HG03571 (cell line): ENCODE results near the gene PPM1H.
"Not testable (repeated sequence)": the region's sequence is repeated elsewhere in the genome, so short reads cannot be mapped to it uniquely, and the experiment has no call there.

ENCODE experiments used
- ATAC-seq: cut with Tn5 transposase; IDR thresholded peaks from one replicate; pipeline ENCODE4 v1.9.1; 2021; ENCODE audit not compliant: unreplicated experiment

The PPM1H gene

DNA sequence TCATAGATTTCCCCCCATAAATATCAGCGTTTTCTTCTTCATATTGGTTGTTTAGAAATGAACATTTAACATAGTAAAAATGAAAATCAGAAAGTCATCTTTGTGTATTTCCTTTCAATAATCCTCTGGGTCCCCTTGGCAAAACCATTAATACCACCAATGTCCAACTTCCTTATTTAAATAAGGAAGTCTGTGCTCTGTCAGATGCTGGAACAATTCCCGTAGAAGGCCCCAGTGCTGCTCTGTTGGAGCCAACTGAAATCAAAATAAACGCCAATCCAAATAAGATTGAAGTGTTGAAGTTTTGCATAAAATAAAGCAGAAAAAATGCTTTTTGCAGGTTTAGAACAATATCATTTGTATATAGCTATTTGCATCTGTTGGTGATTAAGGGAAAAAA lies 93.1 kb downstream of the PPM1H start:
- ATAC-seq, result no peak

DNA sequence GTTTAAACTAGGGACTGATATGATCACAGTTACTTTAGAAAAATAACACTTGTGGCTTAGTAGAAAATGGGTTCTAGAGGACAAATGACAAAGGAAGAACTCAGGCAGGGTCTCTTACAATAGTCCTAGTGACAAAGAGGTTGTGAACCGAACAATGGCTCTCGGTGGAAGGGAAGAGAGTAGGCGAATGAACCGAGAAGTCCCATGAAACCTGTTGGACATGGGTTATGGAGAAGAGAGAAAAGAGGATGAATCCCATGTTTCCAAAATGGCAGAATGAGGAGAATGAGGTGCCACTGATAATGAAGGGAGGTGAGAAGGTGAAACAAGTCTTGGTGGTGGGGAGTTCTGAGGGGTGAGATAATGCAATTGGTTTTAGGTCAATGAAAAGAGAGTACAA lies 94.1 kb downstream of the PPM1H start:
- ATAC-seq, result no peak

DNA sequence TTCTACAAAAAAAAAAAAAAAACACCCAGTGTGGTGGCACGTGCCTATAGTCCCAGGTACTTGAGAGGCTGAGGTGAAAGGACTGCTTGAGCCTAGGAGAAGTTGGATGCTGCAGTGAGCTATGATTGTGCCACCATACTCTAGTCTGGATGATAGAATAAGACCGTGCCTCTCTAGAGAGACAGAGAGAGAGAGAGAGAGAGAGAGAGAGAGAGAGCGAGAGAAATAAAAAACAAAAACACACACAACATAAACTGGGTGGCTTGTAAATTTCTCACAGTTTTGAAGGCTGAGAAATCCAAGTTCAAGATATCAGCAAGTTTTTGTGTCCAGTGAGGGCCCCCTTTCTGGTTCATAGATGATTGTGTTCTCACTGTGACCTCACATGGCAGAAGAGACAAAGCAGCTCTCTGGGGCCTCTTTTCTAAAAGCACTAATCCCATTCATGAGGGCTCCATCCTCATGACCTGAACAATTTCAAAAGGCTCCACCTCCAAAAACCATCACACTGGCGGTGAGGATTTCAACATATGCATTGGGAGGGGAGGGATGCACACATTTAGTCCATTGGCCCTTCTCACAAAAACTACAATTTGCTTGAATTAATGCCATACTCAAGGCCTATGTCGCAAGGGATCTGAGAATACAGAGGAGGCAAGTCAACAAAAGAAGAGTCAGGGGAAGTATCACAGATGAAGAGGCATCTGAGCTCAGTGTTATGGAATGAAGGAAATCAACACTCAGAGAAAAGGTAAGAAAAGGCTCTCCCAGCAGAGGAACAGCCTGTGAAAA lies 94.9 kb downstream of the PPM1H start:
- ATAC-seq, result no peak

DNA sequence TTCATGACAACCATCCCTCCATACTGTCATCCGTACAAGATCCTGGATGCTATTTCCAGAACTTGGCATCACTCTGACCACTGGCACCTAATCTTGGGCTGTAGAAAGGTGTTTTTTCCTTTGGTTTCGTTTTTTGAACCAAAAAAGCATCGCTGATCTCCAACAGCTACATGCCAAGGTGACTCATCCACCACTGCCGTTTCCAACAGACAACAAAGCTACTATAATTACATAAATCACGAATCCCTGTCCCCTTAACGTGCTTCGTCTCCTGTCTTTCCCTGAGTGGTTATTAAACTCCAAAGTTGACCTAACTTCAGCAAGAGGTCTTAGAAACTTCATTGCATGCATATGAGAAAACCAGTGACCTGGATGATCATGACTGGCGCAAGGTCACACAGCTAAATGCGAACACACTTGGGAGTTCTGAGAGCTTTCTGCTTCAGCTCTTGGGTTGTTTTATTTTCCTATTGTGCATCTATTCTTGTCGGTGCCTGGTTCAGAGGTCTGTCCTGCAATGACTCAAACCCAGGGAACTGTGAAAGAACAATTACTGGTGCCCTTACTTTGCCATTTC lies 99.9 kb downstream of the PPM1H start:
- ATAC-seq, result peak; percentile 63

DNA sequence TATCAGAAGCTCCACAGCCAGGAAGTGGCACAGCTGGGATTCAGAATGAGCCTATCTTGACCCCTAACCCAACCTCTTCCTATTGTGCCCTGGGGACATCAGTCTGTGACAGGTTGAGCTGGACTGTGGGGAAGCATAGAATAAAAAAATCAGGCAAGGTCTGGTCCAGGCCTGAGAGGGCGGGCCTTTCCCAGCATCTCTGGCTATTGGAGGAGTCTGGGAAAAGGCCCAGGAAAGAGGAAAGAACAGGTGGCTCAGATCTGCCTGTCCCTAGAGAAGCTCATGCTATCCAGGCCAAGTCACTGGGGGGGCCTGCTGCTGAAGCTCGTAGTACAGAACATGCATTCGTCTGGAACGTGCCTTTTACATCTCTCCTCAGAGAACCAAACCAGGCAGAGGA lies 100.5 kb downstream of the PPM1H start:
- ATAC-seq, result no peak

DNA sequence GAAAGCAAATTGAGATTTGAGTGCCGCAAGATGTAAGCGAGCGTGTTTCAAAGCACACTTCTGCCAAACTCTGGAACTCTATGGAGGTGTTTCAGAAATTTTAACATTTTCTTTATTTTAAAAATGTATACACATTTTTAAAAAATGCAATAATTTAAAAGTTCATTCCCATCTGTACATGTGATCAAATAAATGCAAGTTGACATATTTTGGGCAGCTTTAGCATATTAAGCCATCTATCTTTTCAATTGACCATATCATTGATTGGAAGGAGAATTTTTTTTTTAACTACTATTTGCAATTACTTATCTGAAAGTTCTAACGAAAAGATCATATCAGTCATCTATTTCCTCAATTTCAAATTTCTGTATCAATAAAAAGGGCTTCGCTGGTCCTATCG lies 101.3 kb downstream of the PPM1H start:
- no peak for ATAC-seq

DNA sequence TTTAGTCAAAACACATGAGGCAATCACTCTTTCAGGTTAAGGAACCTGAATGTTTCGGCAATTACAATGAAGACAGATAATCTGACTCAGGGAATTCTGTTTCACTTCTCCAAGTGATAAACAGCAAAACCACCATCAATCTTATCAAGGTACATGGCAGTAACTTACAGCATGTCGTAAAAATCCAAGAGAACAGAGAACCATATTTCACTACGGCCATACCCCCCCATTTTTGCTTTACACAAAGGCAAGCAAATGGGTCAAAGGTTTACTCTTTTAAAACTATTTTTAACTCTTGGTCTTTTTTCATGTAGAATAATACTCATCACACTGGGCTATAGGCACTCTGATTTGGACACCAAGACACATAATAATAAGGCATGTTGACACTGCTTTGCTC lies 102.4 kb downstream of the PPM1H start:
- no peak for ATAC-seq

DNA sequence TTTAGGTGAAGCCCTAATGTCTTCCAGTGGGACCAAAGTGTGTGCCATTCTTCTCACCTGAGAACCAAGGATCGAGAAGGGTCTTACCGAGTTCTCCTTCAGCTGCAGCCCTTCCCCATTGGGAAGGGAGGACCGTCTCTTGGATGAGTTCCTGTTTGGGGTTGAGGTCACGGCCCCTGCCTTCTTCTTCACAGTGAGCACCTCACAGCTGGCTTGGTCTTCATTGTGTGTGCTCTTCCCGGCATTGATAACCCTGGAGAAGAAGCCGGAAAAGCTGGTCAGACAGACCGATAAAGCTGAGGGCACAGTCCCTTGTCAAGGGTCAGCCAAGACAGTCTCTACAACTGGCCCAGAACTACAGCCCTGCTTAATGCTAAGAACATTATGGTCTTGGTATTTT lies 102.9 kb downstream of the PPM1H start:
- no peak for ATAC-seq

DNA sequence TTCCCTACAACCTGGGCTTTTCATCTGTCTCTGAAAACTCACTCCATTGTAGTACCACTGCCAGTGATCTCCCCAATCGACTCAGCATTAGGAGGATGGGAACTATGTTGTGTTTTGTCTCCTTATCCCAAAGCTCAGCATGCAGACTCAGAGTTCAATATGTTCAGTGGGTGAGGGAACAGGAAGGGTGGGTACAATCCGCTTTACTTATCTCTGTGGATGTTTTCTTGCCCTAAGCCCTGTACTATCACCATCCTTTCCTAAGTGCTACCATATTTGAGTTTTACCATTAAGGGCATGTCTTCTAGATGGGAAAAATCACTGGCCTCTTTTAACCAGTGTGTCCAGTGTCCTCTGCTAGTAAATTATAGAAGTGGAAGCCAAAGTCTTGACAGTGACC lies 107.1 kb downstream of the PPM1H start:
- no peak for ATAC-seq

DNA sequence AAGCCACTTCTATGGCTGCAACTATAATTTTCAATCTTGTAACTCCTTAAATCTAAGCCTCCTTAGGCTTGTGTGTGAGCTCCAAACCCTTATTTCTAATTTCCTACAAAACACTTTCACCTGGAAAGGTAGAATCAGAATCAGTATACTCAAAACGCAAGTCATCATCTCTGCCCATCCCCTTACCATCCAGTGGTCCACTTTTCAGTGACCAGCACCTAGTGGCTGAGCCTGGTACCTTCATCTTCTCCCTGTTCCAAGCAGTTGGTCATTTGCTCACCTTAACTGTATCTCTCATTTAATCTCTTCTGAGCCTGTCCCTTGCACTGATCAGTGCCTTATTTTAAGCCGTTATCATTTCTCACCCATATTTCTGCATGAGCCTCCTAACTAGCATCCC lies 107.9 kb downstream of the PPM1H start:
- ATAC-seq, result no peak

DNA sequence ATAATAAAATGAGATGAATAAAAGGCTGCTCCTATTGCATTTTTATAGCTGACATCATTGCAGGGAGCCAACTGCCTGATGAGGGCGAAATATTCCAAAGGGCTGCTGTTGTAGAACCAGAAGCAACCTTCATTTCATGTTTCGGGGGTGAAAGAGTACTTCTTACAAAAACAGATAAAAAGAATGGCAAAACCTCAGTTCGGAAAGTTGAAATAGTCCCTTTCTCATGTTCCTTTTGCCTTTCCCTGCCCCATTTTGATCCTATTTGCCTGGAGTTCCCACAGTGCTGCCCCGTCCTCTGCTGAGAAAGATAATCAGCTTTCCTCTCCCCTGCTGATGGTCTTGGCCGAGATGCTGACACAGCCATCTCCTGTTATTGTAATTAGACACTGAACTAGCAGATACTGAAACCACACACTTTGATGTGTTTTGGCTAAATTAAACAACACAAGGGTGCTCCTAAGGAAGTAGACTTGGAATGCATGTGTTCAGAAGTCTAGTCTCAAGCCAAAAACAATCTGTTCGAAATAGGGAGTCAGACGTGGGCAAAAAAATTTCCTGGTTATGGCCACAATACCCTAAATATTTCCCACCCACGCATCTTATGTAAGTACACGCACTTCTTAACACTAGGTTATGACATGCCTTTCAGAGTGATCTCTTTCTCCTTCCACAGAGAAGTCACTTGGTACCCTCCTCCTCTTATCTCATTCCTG lies 117.2 kb downstream of the PPM1H start:
- ATAC-seq, result no peak

DNA sequence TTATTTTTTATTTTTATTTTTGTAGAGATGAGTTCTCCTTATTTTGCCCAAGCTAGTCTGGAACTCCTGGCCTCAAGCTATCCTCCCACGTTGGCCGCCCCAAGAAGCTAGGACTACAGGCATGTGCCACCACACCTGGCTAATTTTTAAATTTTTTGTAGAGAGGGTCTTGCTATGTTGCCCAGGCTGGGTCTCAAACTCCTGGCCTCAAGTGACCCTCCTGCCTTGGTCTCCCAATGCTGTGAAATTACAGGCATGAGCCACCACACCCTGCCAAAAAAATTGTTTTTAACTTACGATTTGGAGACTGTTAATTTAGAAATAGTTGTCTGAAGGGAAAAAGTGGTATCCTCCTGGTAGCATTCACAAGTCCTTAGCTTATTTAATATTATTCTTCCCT lies 120.7 kb downstream of the PPM1H start:
- ATAC-seq, result no peak

DNA sequence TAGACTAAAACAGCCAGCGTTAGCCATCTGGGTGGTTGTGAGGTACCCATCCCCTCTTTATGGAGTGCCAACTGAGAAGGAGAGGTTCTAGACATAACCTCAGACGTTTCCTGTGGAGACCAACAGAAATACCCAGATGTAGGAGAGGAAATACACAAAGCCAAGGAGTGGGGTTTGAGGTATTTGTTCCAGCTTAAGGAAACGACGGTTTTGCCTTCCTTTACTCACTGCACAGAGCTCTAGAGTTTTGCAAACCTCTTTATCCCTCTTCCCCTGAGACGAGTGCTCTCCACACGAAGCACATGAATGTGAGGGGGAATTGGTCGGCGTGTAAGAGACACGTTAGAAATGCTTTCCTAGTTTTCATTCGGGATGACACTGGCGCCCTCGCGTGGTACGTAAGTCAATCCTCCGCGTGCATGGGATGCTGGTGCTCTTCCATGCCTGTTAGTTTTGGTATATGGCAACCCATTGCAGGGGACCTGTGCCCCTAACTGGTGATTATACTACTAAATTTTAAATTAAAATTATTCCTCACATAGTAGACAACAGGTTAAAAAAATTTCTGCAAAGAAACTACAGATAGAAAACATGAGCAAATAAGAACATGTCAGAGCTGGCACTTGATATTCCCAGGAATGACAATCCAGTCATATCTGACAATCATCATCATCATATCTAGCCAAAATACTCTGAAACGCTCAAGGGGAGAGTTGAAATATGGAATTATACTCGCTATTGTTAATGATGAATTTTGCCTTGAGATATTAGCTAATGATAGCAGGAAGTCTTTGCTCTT lies 121.7 kb downstream of the PPM1H start:
- ATAC-seq, result no peak

DNA sequence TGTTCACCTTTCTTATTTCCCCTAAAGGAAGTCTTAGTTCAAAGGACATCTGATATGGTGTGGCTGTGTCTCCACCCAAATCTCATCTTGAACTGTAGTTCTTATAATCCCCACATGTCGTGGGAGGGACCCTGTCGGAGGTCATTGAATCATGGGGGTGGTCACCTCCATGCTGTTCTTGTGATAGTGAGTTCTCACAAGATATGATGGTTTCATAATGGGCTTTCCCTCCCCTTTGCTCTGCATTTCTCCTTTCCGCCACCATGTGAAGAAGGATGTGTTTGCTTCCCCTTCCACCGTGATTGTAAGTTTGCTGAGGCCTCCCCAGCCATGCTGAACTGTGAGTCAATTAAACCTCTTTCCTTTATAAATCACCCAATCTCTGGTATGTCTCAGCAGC lies 123.5 kb downstream of the PPM1H start:
- ATAC-seq, result not testable (repeated sequence)

DNA sequence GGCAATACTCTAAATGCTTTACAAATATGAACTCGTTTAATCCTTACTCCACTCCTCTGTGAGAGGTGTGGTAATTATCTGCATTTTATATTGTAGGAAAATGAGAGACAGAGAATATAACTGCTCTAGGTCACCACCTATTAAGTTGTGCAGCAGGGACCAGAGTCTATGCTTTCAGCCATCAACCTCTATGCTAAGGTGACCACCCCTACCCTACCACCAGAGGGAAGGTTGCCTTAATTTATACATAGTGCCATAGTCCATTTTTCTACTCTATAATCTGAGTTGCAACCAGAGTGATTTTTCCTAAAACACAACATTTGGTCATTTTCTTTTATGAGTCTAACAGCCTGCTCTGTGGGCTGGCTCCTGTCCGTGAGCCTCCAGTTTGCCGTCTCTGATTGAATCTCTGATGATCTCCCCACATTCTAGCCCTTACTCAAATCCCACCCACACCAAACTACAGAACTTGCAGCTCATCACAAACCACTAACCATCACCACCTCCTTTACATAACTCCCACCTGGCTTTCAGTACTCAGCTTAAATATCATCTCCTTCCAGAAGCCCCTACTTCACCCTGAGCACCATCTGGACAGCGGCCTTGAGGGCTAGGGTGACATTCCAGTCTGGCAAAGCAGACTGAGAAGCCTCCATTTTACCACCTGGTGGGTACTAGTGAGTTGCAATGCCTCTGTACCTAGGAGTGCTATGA lies 126.6 kb downstream of the PPM1H start:
- ATAC-seq, result no peak

DNA sequence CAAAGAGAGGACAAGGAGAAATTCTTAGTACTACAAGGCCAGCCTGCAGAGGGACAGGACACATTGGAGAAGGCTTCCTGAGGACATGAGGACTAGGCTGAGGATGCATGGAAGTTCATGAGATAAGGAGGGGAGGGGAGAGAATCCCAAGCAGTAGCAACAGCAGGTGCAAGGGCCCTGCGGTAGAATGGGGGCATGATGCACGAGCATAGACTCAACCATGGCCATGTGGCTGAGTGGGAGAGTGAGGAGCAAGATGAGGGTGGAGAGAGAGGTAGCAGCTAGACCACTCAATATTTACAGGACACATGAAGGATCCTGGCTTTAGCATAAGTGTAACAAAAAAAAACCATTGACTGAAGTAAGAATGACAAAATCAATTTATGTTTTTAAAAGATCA lies 128.1 kb downstream of the PPM1H start:
- ATAC-seq, result no peak

DNA sequence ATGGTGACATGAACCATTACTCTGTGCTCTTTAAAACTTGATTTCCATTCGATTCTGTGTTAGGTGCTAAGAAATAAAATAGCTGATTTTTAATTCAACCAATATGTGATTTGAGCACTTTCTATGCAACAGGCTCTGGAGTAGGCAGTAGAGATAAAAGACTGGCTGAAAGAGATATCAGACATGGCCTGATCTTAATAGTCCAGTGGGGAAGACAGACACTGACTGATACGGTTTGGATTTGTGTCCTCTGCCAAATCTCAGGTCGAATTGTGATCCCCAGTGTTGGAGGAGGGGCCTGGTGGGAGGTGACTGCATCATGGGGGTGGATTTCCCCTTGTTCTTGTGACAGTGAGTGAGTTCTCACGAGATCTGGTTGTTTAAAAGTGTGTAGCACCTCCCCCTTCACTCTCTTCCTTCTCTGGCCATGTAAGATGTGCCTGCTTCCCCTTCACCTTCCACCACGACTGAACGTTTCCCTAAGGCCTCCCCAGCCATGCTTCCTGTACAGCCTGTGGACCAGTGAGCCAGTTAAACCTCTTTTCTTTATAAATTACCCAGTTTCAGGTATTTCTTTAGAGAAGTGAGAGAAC lies 128.6 kb downstream of the PPM1H start:
- no peak for ATAC-seq

DNA sequence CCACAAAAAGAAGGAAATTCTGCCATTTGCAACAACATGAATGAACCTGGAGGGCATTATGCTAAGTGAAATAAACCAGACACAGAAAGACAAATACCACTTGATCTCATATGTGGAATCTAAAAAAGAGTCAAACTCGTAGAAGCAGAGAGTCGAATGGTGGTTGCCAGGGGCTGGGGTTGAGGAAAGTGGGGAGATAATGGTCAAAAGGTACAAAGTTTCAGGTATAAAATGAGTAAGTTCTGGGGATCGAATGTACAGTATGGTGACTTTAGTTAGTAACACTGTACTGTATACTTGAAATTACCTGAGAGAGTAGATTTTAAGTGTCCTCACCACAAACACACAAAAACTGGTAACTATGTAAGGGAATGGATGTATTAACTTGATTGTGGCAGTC lies 129.4 kb downstream of the PPM1H start:
- ATAC-seq, result no peak

DNA sequence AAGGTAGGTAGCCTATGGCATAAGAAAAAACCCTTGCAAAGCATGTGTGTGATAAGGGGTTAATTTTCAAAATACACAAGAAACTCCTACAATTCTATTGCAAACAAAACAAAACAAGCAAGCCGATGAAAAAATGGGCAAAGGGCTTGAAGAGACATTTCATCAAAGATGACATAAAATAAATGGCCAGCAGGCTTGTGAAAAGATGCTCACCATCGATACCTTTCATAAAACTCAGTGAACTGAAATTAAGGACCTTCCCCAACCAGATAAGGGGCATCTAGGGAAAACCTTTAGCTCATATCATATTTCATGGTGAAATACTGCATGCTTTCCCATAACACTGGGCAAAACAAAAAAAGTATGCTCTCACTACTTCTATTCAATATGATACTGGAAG lies 131.2 kb downstream of the PPM1H start:
- ATAC-seq, result no peak

DNA sequence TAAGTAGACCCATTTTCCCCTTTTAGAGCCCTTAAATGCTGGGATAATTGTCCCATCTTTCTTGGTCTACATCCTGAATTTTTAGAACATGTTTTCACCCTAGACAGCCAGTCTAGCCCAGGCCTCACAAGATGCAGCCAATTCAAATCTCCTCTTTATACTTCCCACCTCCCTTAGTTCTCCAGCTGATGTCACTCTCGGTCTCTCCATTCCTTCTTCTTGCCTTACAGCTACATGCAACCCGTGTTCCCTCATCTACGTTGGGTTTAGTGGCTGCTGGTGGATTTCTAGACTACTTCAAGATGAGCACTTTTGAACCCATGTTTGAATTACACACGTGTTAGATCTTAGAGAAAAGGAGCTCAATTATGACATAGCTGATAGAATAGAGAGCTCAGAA lies 132.0 kb downstream of the PPM1H start:
- ATAC-seq, result no peak

DNA sequence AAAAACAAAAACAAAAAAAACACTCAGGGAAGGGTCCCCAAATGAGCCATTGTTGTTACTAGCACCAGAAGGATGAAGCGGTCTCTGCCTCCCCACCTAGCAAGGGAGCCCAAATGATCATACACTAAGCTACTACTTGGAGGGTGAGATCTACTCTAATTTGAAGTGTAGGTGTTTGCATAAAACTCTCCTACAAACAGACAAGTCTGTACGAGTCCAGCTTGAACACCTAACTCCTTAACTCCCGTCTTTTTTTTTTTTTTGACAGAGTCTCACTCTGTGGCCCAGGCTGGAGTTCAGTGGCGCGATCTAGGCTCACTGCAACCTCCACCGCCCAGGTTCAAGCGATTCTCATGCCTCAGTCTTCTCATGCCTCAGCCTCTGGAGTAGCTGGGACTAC lies 132.6 kb downstream of the PPM1H start:
- ATAC-seq, result no peak
